Iris pigment epithelial cell (primary cell): Measurements from ENCODE around the gene HMGB2.

Source experiments
- DNase-seq: peaks from one replicate; pipeline ENCODE4 v3.0.0-alpha.2; 2011; ENCODE audit warnings: low read depth

The HMGB2 gene

DNA sequence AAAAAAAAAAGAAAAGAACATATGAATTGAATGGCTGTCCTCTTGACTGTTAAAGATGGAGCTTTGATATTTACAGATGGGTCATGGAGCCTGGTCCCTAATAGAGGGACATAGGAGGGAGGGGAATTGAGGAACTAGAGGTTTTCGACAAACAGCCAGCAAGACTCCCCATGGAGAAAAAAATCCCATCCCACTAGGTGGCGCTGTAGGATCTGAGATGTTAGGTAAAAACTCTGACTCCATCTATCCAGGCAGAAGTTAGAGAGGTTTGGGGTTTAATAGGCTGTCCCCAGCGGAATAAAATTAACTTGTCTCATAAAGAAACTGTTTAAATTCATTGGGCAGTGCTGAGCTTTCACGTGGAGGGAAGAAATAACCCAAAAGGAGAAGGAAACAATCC is 45.9 kb downstream of the HMGB2 start:
- peak; percentile 61 for DNase-seq

GRCh38 chr4:173287486-173287885 is 46.7 kb downstream of the HMGB2 start:
- no peak for DNase-seq

GRCh38 chr4:173284463-173284862 is 49.7 kb downstream of the HMGB2 start:
- no peak for DNase-seq

- no peak for DNase-seq
Observed at GRCh38 chr4:173282626-173283025, 51.5 kb downstream of the HMGB2 start.

DNA sequence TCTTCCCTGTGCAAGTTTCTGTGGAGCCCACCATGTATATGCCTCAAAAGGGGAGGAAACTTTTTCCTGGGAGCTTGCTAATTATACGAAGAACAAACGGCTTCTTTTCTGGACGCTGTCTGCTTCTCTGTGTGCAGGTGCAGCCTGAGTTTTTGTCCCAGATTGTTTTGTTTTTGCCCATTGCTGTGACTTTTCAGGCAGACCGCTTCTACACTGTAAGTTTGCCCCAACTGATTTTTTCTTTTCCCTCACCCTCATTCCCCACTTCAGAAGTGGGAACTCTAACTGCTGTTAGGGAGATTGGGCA is 51.9 kb downstream of the HMGB2 start:
- DNase-seq, result no peak

GRCh38 chr4:173281406-173282255 is 52.5 kb downstream of the HMGB2 start:
- DNase-seq, result no peak
